GM21619 (cell line): ENCODE data around the gene SMAP2.
"Not testable (repeated sequence)": the region's sequence is repeated elsewhere in the genome, so short reads cannot be mapped to it uniquely, and the experiment has no call there.

Experiments used
- ATAC-seq: cut with Tn5 transposase; IDR thresholded peaks from one replicate; pipeline ENCODE4 v1.9.1; 2021; ENCODE audit not compliant: unreplicated experiment

SMAP2 gene

GRCh38 chr1:40373323-40374283, at the start of gene SMAP2:
Gene SMAP2, plus strand, starts transcription at chr1:40373727. Its CDS starts 394 bp downstream, at chr1:40374121.
- ATAC-seq, result peak; percentile 77

DNA sequence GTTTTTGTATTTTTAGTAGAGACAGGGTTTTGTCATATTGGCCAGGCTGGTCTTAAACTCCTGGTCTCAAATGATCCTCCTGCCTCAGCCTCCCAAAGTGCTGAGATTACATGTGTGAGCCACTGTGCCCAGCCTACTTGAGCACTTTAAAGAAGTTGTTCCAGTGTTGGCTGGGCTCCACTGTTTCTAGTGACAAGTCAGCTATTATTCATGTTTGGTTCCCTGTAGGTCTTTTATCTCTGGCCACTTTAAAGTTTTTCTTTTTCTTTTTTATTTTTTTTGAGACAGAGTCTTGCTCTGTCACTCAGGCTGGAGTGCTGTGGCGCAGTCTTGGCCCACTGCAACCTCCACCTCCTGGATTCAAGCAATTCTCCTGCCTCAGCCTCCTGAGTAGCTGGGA, 42.1 kb upstream of the SMAP2 start:
- not testable (repeated sequence) for ATAC-seq

DNA sequence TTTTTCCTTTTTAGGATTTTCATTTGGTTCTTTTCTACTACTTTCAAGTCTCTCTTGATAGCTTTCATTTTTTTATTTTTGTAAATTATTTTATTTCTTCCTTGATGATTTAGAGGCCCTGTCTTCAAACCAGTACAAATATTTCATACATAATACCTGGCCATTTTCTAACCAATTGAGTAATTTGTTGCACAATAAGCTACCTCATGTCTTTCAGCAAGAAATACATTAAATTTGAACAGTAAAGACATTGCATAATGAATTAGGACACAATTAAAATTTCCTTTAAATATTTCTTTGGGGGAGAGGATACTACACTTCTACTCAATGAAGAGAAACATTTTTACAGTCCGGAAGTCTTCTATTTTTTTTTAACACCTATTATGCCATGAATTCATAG, 40.8 kb upstream of the SMAP2 start:
- no peak for ATAC-seq

DNA sequence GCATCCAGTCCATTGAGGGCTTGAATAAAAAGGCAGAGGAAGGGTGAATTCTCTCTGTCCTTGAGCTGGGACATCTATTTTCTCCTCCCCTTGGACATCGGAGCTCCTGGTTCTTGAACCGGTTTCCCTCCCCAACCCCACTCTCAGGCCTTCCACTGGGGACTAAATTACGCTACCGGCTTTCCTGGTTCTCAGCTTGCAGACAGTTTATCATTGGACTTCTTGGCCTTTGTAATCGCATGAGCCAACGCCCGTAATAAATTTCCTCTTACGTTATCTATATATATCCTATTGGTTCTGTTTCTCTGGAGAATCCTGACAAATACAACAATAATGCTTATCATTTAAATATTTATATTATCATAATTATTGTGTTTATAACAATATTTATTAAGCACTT, 36.1 kb upstream of the SMAP2 start:
- ATAC-seq, result no peak

- peak; percentile 53 for ATAC-seq
These were observed 34.6 kb upstream of the SMAP2 start for GRCh38 chr1:40338745-40339419.

DNA sequence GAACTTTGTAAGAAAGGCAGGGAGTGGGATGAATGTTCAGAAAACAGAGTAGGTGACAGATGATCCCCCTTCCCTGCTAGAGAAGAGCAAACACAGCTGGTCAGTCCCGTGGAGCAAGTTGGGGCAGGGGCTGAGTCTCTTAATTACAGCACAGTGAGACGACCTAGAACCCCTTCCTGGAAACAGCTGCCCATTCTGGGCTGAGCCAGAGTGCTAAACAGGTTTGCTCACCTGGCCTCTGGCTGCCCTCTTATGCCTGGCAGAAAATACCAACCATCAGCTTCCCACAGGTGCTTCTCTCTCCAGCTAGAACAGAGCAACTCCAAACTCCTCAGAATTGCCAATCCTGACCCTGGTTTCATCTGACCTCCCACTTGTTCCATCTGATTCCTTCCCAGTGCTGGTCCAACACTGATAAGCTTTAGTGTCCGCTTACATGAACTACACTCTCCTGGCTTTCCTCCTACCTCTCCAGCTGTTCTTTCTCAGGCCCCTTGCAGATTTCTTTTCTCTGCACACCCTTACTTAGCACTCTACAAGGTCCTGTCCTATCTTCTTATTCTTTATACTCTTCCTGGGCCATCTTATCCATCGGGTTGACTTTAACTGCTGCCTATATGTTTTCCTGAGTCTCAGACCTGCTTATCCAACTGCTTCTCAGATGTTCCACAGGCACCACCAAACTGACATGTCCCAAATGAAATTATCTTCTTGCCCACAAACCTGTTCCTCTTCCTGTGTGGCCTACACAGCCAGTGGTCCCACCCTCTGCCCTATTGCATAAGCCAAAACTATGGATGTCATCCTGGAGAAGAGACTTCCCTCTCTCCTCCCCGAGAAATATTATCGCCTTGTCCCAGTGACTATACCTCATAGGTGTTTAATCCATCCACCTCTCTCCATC, 33.9 kb upstream of the SMAP2 start:
- no peak for ATAC-seq

DNA sequence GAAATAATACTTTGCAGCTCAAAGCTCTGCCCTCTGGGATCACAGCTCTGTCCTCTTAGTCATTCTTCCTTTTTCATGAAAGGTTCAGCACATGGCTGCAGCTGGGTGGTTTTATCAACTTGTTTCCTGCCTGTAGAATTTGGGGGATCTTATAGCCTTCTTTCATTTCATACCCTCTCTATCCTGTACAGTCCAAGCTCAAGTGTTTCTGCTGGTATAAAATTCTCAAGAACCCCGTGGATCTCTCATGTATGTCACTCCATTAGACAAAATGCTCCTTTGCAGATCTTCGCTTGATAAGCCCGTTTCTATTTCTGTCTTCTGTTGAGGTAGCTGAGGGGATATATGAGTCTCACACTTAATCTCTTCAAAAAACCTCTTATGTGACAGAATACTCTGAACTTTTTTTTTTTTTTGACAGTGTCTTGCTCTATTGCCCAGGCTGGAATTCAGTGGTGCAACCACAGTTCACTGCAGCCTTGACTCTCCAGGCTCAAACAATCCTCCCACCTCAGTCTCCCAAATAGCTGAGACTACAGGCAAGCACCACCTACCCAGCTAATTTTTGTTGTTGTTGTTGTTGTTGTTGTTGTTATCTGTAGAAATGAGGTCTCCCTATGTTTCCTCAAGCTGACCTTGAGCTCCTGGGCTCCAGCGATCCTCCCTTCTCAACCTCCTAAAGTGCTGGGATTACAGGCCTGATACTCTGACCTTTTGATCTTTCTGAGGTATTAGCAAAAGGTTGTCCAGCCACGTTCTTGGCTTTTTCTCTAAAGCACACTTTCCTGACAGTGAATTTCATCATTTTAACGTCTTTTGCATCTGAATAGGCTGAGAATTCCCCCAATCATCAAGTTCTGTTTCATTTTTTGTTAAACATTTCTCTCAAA, 31.8 kb upstream of the SMAP2 start:
- ATAC-seq, result no peak

- ATAC-seq, result not testable (repeated sequence)
These were observed 31.2 kb upstream of the SMAP2 start for GRCh38 chr1:40342381-40342717.

DNA sequence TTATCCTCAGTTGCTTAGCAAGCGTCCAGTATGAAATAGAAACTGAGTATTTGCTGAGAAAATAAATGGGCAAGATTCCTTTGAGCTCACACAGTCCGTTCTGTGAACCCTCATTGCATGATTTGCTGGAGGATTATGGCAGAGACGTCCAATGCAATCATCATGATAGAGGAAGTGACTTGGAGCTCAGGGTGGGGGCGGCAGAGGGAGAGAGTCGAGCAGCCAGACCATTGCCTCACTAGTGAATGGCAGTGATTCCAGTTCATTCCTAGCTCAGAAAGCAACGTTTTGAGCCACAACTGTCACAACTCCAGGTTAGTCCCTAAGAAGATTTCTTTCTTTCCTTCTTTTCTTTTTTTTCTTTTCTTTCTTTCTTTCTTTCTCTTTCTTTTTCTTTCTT, 28.9 kb upstream of the SMAP2 start:
- no peak for ATAC-seq

DNA sequence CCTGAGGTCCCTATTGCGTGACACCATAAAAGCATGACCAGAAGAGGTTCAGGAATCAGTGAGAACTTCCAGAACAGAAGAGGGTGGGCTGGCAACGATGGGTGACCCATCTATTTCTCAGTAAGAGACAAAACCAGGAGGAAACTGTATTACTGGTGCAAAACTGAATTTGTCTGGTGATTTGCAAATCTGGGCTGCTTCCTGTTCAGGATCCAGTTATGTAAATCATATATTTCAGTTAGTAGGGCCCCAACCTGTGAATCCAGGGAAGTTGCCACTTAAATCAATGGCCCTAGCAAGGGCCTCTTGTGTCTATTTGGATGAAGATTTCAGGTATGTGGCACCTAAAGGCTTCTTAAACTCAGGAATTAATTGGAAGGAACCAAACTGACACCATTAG, 23.1 kb upstream of the SMAP2 start:
- ATAC-seq, result no peak

DNA sequence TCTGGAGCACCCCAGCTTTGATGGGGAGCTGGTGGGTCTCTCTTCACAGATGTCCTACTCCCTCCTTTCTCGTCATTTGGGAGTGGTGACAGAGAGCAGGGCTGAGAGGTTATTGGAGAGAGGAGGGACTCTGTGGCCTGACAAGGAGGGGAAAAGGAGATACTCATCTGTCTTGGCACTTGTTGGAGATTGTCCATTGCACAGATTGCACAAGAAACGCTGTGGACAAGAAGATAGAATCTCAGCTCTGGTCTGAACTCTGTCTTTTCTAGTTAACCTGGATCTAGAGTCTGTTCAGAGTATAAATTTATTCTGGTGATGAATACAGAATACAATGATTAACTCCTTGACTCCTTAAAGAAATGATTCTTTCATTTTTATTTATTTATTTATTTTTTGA, 22.4 kb upstream of the SMAP2 start:
- no peak for ATAC-seq

GRCh38 chr1:40352126-40352525, 21.4 kb upstream of the SMAP2 start:
- no peak for ATAC-seq

DNA sequence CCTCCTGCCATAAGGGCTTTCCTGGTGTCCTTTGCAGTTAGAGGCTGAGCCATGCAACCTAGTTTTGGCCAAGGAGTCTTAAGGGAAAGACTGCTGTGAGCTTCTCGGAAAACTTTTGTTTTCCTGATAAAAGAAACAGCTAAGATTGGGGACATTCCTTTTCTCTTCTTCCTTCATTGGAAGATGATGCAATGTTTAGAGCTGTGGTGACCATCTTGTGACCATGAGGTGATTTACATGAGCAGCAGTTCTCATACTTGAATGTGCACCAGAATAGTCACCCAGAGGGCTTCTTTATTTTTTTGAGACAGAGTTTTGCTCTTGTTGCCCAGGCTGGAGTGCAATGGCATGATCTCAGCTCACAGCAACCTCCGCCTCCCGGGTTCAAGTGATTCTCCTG, 20.4 kb upstream of the SMAP2 start:
- ATAC-seq, result no peak

- no peak for ATAC-seq
These were observed 15.9 kb upstream of the SMAP2 start for GRCh38 chr1:40357625-40358024.

- no peak for ATAC-seq
These were observed 12.9 kb upstream of the SMAP2 start for GRCh38 chr1:40360631-40361030.

DNA sequence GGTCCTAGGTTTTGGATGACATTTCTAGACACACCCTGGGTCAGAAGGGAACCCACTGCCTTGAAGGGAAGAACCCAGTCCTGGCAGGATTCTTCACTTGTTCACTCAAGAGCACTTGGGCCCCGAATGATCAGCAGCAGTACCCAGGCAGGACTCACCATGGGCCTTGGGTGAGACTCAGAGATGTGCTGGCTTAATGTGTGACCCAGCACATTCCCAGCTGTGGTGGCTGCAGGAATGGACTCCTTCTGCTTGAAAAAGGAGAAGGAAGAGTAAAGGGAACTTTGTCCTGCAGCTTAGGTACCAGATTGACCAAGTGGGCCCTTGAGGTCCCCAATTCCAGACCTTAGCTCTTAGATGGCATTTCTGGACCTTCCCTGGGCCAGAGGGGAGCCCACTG, 12.3 kb upstream of the SMAP2 start:
- ATAC-seq, result no peak

GRCh38 chr1:40361637-40362036, 11.9 kb upstream of the SMAP2 start:
- no peak for ATAC-seq

DNA sequence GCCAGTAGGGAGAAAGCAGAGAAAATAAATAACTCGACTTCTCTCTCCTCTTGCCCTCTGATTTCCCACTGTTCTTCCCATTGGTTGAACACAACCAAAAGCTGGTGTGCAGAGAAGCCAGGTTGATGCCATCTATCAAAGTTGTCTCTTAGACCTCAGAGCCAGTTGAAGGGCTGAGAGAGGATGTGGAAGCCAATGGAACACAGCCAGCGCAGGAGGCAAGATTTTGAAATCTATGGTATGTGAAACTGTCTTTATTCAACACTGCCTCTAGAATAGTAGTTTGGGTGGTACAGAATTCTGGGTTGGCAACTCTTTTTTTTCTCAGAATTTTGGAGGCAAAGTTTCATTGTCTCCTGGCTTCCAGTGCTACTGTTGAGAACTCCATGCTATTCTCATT, 11.3 kb upstream of the SMAP2 start:
- no peak for ATAC-seq

GRCh38 chr1:40362699-40363098, 10.8 kb upstream of the SMAP2 start:
- no peak for ATAC-seq

DNA sequence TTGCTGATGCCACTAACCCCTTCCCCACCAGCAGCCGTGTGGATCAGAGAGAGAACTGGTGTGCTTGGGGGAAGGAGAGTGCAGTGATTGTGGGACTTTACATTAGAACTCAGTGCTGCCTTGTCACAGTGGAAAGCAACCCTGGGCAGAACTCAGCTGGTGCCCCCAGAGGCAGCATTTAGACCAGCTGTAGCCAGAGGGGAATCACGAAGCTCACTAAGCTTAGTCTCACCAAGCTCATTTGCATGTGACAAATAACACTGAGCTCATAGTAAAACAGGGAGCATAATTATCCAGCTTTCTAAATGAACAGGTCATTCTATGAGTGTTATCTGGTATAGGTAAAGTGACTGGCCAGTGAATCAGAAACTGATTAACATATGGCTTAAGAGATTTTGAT, 9.8 kb upstream of the SMAP2 start:
- peak; percentile 96 for ATAC-seq
